Hepatocyte (in vitro differentiated cells): ENCODE data around the gene MBP.

Experiments
- EZH2 ChIP-seq: fragments of 200-600 bp; sonication (generic); IDR thresholded peaks from 2 replicates; pipeline ENCODE4 v1.6.1; 2016; ENCODE audit warnings: antibody characterized with exemption, mild to moderate bottlenecking, borderline replicate concordance
- TF ChIP-seq, protein P1 (sequence below): fragments of 200-600 bp; sonication (generic); IDR thresholded peaks from 2 replicates; pipeline ENCODE4 v1.5.1; 2016; ENCODE audit warnings: antibody characterized with exemption, mild to moderate bottlenecking; ENCODE audit not compliant: poor library complexity

DNA sequence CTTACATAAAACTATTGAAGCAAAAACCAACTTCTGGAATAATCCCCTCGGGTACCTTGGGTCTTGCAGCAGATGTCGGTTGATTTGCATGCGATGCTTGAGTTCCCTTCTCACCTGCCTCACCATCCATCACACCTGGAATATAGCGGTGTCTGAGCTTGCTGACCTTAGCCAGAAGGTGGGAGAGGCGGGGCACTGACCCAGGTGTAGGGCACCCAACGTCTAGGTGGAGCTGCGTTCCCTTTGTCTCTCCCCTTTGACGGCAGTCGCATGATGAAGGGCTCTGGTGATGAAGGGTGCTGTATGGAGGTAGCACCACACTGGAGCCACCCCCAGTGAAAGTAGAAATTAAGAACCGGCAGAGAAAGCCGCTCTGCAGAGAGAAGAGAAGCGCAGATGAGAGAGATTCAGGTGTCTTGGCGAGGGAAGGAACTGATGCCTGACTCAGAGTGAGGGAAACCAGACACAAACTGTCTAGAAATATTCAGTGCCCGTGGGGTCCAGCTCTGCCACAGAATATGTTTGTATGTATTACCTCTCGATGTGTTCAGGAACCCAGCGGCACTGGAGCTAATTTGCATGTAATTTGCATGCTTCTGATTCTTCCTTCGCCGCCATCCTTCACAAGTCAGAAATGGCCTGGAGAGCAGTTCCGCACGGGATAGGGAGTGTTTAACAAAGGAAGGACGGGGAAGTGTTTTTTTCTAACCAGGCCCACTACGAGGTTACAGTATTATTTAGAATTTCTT lies 19.4 kb upstream of the MBP start:
- TF ChIP-seq, protein P1, sequence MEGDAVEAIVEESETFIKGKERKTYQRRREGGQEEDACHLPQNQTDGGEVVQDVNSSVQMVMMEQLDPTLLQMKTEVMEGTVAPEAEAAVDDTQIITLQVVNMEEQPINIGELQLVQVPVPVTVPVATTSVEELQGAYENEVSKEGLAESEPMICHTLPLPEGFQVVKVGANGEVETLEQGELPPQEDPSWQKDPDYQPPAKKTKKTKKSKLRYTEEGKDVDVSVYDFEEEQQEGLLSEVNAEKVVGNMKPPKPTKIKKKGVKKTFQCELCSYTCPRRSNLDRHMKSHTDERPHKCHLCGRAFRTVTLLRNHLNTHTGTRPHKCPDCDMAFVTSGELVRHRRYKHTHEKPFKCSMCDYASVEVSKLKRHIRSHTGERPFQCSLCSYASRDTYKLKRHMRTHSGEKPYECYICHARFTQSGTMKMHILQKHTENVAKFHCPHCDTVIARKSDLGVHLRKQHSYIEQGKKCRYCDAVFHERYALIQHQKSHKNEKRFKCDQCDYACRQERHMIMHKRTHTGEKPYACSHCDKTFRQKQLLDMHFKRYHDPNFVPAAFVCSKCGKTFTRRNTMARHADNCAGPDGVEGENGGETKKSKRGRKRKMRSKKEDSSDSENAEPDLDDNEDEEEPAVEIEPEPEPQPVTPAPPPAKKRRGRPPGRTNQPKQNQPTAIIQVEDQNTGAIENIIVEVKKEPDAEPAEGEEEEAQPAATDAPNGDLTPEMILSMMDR = no peak
- no peak for TF ChIP-seq EZH2
